ENCODE data around the gene GPR6. TPM values are rescaled to one million over a fixed set of nuclear protein-coding genes. Genes with fewer than 3 reads are reported as not detected.

Gene GPR6
- total and polyA plus RNA-seq, 9 of the 15 experiments (the other 6 are each of a cell fraction or from before 2014, with no cell fraction given), result not detected

DNA sequence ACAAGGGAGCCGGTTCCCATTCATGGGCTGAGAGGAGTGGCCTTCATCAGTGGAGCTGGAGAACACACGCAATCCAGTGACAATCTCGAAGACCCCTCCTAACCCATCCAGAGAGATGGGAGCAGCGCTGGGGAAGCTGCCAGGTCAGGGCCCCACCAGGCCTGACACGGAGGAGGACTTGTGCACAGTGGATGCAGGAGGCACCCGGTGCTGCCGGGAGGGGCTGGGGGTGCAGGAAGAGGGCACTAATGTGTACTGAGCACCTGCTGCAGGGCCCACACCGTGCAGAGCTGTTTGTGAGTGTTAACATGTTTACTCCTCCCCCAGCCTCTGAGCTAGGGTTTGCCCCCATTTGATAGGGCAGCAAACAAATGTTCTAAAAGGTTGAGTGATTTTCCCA lies 43.8 kb upstream of the GPR6 start:
- in situ Hi-C loops (cut with MboI), result no loop called here
- no peak for FAIRE-seq

DNA sequence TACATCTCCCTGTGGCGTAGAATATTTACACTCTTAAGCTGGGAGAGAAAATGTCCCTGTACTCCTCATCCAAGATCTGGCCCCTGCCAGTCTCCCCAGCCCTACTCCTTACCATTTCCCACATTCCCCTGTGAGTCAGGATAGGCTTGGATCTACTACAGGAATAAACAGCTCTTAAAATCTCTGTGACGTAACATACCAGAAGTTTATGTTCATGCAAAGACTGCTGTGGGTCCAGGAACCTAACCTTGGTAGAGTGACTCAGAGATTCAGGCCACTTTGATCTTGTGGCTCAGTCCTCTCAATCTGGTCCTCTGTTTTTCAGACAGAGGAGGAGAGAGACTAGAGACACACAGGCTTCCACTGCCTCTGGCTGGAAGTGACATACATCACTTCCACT lies 38.5 kb upstream of the GPR6 start:
- H3K4me2 ChIP-seq (ENCODE audit: insufficient read depth, low read length), result no peak overlapping the region
- DNase-seq (ENCODE audit: extremely low read depth in 1 of 4, low spot score in 3 of 4), result no peak
- TF ChIP-seq, protein P1, sequence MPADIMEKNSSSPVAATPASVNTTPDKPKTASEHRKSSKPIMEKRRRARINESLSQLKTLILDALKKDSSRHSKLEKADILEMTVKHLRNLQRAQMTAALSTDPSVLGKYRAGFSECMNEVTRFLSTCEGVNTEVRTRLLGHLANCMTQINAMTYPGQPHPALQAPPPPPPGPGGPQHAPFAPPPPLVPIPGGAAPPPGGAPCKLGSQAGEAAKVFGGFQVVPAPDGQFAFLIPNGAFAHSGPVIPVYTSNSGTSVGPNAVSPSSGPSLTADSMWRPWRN (IDR thresholded peaks at IDR 0.05; ENCODE audit: low read depth), result no peak
- no TSS peak for BruUV-seq (replicated peaks)
- peaks cover 4 to 8% of the 10 kb centered on the region in 2 experiments; a peak in 3 of 5 replicates for H3K27me3 ChIP-seq (ENCODE audit: control insufficient read depth in 2 of 2, insufficient read depth in 2 of 2, low read length in 2 of 2)
- H3K9me3 ChIP-seq (replicated peaks; ENCODE audit: control insufficient read depth, insufficient read depth, low read depth, low read length), result no peaks in the 10 kb centered on the region
- H3K9me1 ChIP-seq (ENCODE audit: control insufficient read depth, insufficient read depth, low read length), result no peaks in the 10 kb centered on the region
- CTCF ChIA-PET (ENCODE audit: low intra/inter-chr PET ratio), result interaction anchor here (0.6 kb wide), 1 partner anchor 170 kb away, joined by 4 read pairs; no protein-coding TSS in a partner anchor
- FAIRE-seq, result no peak
- no peaks in the 10 kb centered on the region for H4K20me1 ChIP-seq (replicated peaks; ENCODE audit: control insufficient read depth, insufficient read depth, low read length)
- ATAC-seq, result no peak
- no peaks in the 10 kb centered on the region for H3K79me2 ChIP-seq (ENCODE audit: control insufficient read depth, insufficient read depth, low read length)
- in situ Hi-C loops (cut with MboI), result no loop called here
- H3K4me3 ChIP-seq, result no peak overlapping the region
- H2AFZ ChIP-seq (ENCODE audit: low read depth, low read length), result no peak overlapping the region
- WGBS (ENCODE audit: insufficient coverage, low coverage, missing lambda C conversion rate), result 4% methylated on average over 2 of the region's 2 CpGs
- no peaks in the 10 kb centered on the region for H3K4me1 ChIP-seq (replicated peaks in 1 of 2; ENCODE audit: control insufficient read depth in 2 of 2, insufficient read depth in 2 of 2, low read length in 2 of 2)
- no peak overlapping the region for H3K9ac ChIP-seq (ENCODE audit: insufficient read depth in 1 of 2, low read depth in 2 of 2, low read length in 2 of 2)
- H3K36me3 ChIP-seq (ENCODE audit: control insufficient read depth, insufficient read depth, low read length), result no peaks in the 10 kb centered on the region
- POLR2A ChIA-PET, result interaction anchor here (0.5 kb wide), 1 partner anchor 41 kb away, joined by 3 read pairs; no protein-coding TSS in a partner anchor
- no peak overlapping the region for H3K27ac ChIP-seq (ENCODE audit: extremely low read depth, low read depth, low read length)
- intact Hi-C loops (cut with micrococcal nuclease), result no loop called here

More for the DNA sequence above, 43.8 kb upstream of the GPR6 start:
- H2AFZ ChIP-seq (ENCODE audit: low read depth, low read length), result no peak overlapping the region
- DNase-seq (ENCODE audit: extremely low read depth in 1 of 4, low spot score in 3 of 4) (no peak), ATAC-seq (no peak)
- BruUV-seq (replicated peaks), result no TSS peak
- H3K36me3 ChIP-seq (ENCODE audit: control insufficient read depth, insufficient read depth, low read length), result no peaks in the 10 kb centered on the region
- TF ChIP-seq ZNF778 (CRISPR knock-in tag; IDR thresholded peaks at IDR 0.05) (no peak), HMGN3 (IDR thresholded peaks at IDR 0.05; ENCODE audit: borderline replicate concordance, extremely low read depth, insufficient read length, low read depth, low read length) (no peak), BRF1 (IDR thresholded peaks at IDR 0.05; ENCODE audit: borderline replicate concordance, extremely low read depth, insufficient read length) (no peak), MEF2A (IDR thresholded peaks at IDR 0.05; ENCODE audit: control insufficient read depth, low read depth, low read length) (no peak)
- TF ChIP-seq, protein P2, sequence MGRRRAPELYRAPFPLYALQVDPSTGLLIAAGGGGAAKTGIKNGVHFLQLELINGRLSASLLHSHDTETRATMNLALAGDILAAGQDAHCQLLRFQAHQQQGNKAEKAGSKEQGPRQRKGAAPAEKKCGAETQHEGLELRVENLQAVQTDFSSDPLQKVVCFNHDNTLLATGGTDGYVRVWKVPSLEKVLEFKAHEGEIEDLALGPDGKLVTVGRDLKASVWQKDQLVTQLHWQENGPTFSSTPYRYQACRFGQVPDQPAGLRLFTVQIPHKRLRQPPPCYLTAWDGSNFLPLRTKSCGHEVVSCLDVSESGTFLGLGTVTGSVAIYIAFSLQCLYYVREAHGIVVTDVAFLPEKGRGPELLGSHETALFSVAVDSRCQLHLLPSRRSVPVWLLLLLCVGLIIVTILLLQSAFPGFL (CRISPR knock-in tag; IDR thresholded peaks at IDR 0.05), result no peak
- no peaks in the 10 kb centered on the region for H3K79me2 ChIP-seq (ENCODE audit: control insufficient read depth, insufficient read depth, low read length)
- WGBS (ENCODE audit: insufficient coverage, low coverage, missing lambda C conversion rate), result 0% methylated on average over 8 of the region's 8 CpGs
- CTCF ChIA-PET (ENCODE audit: low intra/inter-chr PET ratio), result no interaction called here
- POLR2A ChIA-PET, result interaction anchor here (0.7 kb wide), 1 partner anchor 23 kb away, joined by 3 read pairs; no protein-coding TSS in a partner anchor
- H3K4me3 ChIP-seq, result no peak overlapping the region
- H3K27ac ChIP-seq (ENCODE audit: extremely low read depth, low read depth, low read length), result no peak overlapping the region
- H3K27me3 ChIP-seq (ENCODE audit: control insufficient read depth in 2 of 2, insufficient read depth in 2 of 2, low read length in 2 of 2), result peaks cover 0 to 4% of the 10 kb centered on the region in 2 experiments; a peak in 1 of 5 replicates
- no peaks in the 10 kb centered on the region for H3K9me1 ChIP-seq (ENCODE audit: control insufficient read depth, insufficient read depth, low read length)
- H3K4me2 ChIP-seq (ENCODE audit: insufficient read depth, low read length), result no peak overlapping the region
- H3K9me3 ChIP-seq (replicated peaks; ENCODE audit: control insufficient read depth, insufficient read depth, low read depth, low read length), result no peaks in the 10 kb centered on the region
- intact Hi-C loops (cut with micrococcal nuclease), result no loop called here
- no peaks in the 10 kb centered on the region for H4K20me1 ChIP-seq (replicated peaks; ENCODE audit: control insufficient read depth, insufficient read depth, low read length)
- H3K4me1 ChIP-seq (replicated peaks in 1 of 2; ENCODE audit: control insufficient read depth in 2 of 2, insufficient read depth in 2 of 2, low read length in 2 of 2), result no peaks in the 10 kb centered on the region
- H3K9ac ChIP-seq (ENCODE audit: insufficient read depth in 1 of 2, low read depth in 2 of 2, low read length in 2 of 2), result no peak overlapping the region; a peak in 1 of 4 replicates
